Renal cortex interstitium (tissue), 11 donors: ENCODE measurements around the gene GPSM1. TPM values are rescaled to one million over a fixed set of nuclear protein-coding genes. Genes with fewer than 3 reads are reported as not detected.

ENCODE experiments used
- DNase-seq, 11 donors: peaks; one replicate each; pipeline ENCODE4 v3.0.0-alpha.2; 2013; ENCODE audit warnings: low read depth in 9 of 11, low spot score in 4 of 11; ENCODE audit errors: extremely low read depth in 1 of 11
- polyA plus RNA-seq, 3 donors: library from polyadenylated mRNA; unstranded; fragments of 120-200 nt; gene quantifications; one replicate each; pipeline ENCODE4 v1.2.1, GENCODE V29; 2013; ENCODE audit not compliant: insufficient read length in 3 of 3

GPSM1 gene
- polyA plus RNA-seq, 3 donors = 28.2 to 48.1 (median 47.2) TPM

DNA sequence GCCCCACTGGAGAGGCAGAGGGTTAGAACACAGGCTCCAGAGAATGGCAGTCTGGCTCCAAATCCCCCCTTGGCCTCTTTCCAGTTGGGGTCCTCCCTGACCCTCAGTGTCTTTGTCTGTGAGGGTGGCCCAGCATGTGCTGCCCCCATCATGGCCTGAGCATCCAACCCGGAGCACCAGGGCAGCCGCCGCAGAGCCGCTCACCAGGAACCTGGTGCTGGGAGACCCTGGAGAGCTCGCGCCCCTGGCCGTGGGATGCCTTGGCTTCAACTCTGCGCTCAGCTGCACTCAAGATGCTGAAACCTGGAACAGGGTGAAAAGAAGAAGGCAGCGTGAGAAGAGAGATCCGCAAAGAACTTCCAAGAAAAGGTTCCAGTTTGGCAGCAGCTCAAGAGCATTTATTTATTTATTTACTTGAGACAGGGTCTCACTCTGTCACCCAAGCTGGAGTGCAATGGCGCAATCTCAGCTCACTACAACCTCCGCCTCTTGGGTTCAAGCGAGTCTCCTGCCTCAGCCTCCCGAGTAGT, 27.3 kb upstream of the GPSM1 start:
- DNase-seq = no peak

DNA sequence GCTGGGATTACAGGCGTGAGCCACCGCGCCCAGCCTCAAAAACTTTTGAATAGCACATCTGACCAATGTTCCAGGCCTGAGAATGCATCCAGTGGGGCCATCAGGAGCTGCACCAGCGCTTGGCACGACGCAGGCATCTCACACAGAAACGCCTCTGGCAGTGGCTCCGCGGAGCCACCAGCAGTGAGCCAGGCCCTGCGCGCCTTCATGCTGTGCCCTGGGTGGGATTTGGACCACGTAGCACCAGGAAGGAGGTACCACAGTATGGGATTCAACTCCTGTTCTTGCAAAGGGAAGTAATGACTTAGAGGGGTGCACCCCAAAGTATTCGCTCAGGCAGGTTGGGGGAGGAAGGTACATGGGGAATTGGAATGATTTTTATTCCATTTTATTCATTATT, 26.5 kb upstream of the GPSM1 start:
- no peak for DNase-seq

DNA sequence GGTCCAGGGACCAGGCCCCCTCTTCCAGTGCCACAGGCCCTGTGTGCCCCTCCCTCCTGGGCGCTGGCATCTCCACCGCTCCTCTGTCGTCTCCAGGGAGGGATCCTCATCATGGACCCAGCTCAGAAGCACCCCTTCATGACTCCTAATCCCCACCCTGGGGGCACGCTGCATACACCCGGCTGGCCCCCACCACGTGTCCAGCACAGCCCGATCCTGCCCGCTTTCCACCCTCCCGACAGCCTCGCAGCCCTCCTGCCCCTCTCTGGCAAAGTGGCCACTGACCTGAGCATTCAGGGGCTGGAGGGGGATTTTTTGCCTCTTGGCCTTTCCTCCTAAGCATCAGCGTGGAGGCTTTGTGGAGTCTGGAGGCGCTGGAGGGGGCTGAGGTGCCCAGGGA, 24.8 kb upstream of the GPSM1 start:
- no peak for DNase-seq

DNA sequence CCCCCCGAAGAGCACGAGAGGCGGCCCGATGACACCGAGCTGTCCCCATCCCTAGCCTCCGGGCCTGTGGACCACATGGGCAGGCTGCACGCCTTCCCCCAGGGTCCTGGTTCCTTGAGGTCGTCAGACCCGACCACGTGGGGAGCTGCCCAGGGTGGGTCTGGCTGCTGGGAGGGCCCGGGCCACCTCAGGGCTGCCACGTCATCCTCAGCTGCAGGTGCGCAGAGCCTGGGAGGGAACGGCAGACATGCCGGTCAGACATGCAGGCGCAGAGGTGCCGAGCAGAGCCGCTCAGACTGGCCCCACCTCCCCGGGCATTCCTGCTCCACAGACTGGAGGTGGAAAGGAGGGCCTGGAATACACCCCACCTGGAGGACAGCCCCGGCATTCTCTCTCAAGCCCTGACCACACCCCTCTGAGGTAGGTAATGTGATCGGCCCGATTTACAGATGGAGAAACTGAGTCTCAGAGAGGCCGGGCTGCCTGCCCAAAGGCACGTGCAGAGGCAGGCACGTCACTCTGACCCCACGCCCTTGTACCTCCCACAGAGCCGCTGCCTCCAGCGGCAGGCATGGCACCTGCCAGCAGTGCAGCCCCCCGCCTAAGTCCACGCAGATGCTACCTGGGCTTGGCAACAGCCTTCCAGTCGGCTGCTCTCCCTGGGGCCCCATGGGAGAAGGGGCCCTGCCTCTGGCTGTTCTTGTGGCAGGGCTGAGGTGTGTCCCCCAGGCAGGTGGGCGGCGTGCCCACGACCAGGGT, 24.1 kb upstream of the GPSM1 start:
- DNase-seq = no peak

DNA sequence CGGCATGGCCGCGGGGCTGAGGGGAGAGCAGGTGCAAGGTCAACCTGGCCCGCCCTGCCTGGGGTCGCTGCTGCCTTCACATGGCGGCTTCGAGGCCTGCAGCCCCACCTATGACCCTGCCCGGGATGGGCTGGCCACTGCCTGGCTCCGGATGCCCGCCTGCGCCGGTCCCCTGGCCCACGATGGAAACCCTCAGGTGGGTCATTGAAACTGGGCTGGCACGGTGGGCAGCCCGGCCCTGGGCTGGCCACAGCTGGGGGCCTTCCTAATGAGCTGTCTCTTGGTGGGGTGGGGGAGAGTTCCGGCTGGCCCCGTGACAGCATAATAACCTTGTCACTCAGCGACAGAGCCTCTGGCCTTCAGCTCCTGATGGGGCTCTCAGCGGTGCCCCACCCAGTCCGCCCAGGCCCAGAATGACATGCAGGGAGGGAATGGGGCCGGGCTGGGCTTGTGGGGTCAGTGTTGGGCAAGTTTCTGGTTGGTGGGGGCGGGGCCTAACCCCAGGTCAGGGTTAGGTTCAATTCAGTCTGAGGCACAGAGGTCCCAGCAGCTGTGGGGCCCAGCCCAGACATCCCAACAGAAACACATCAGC, 23.4 kb upstream of the GPSM1 start, which contains the start of gene CCDC187:
Gene CCDC187, minus strand, starts transcription at position 270 of the 592 bp plus-strand sequence. Its CDS starts 264 bp downstream, at position 6.
- DNase-seq = no peak

DNA sequence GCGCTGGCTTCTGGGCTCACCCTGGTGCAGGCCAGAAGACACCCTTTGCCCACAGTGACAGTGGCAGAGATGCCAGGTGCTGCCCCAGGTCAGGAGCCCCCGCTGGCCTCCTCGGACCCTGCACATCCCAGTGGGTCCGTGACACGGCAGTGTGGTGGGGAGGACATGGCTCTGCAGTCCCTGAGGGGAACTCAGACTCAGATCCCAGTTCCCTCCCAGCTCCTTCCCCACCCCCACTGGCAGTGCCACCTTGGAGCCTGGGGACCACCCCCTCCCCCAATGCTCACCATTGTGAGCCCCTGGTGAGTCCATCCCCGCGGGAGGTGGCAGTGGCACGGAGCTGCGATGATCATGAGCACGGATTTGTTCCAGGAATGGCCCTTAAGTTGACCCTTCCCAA, 22.9 kb upstream of the GPSM1 start:
- no peak for DNase-seq

DNA sequence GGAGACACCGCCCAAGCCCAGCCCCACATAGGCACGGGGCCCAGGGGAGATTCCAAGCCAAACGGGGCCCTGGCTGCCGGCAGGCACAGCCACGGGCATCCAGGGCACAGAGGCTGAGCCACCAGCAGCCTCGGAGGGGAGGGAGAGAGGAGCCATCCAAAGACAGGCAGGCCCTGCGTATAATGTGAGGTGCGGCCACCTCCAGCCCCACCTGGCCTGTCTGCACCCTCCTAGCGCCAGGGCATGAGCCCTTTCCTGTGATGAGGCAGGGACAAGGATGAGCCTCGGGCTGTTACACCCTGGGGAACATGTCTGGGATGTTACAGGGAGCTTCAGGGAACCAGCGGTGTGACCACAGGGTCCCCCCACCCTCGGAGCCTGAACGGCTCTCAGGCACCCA, 22.4 kb upstream of the GPSM1 start:
- no peak for DNase-seq

DNA sequence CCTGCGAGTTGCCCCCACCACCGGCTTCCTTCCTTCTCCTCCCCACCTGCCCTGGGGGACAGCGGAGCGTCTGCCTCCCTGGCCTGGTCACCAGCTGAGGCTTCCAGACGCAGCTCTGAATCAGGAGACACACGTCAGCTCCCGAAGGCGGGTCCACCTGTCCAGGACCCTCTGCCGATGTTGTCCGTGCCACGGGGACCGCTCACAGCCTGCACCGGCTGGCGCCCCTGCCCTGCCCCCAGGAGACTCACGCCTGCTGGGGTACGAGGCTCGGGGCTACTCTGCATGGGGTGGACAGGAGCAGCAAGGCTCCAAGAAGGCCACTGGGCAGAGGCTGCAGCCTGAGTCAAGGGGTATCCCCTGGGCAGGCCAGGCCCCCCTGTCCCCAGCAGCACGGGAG, 21.5 kb upstream of the GPSM1 start:
- DNase-seq = no peak

DNA sequence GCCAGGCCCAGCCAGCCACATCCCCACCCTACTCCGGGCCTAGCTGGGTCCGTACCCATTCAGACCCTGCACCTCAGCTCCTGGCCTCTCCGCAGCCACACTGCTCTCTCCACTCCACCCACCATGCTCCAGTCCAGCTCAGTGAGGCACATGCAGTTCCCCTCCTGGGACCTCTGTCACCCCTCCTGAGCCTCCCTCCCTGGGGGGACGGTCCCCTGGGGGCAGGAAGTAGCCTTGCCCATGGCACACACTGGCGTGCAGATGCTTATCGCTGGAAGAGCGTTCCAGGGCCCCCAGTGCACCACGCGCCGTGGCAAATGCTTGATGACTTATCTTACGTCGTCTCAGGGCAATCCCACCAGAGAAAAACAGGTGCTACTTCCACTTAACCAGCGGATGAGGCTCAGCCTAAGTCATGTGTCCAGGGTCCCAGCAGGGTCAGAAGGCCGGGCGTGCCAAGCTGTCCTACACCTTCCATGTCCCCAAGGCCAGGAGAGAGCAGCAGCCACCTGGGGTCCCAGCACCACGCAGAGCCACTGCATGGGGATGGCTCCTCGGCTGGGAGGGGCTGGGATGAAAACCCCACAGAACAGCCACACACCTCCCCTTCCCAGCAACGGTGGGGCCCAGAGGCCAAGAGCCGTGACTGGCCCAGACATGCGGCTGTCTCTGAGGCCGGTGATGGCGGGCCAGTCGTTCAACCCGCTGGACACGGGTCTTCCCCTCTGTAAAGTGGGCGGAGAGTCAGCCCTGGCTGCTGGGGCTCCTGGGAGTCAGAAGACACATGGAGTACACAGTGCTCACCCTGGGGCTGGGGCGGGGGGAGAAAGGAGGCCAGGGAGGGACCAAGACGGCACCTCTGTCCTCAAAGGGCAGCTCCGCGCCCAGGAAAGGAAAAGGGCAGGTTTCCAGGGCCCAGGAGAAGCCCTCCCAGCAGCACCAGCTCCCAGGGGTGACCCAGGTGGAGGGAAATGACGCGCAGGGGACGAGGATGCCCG, 20.8 kb upstream of the GPSM1 start:
- no peak for DNase-seq

DNA sequence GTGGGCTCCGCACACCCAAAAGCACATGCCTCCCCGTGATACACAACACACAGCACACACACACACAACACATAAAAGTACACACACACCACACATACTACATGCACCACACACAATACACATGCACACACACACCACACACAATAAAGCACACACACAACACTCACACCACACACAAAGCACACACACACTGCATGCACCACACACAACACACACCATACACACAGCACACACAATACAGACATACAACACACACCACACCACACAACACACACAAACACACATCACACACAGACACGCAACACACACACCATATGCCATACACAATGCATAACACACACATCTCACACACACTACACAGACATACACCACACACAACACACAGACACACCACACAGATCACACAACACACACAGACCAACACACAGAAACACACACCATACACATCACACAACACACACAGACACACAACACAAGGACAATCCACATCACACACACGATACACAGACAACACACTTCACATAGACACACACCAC, 20.1 kb upstream of the GPSM1 start:
- DNase-seq = no peak

DNA sequence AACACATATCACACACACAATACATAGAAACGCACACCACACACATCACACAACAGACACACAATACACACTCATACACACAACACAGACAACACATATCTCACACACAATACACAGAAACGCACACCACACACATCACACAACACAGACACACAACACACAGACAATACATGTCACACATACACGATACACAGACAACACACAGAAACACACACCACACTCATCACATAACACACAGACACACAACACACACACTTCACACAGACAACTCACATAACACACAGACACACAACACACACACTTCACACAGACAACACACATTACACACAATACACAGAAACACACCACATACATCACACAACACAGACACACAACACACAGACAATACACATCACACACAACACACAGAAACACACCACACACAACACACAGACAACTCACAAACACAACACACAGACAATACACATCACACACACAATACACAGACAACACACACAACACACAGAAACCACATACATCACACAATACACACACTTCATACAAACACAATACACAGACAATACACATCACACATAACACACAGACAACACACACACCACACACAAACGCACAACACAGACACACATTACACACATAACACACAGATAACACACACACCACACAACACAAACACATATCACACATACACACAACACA, 19.2 kb upstream of the GPSM1 start:
- no peak for DNase-seq

DNA sequence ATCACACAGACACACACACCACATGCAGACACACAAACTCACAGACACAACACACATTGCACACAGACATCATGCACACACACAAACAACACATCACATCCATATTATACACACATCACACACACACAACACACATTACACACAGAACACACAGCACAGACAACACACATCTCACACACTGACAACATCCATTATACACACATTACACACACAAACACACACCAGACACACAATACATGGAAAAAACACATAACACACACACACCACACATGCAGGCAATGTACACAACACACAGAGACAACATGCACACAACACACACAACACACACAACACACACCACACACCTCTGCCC, 18.7 kb upstream of the GPSM1 start:
- no peak for DNase-seq

DNA sequence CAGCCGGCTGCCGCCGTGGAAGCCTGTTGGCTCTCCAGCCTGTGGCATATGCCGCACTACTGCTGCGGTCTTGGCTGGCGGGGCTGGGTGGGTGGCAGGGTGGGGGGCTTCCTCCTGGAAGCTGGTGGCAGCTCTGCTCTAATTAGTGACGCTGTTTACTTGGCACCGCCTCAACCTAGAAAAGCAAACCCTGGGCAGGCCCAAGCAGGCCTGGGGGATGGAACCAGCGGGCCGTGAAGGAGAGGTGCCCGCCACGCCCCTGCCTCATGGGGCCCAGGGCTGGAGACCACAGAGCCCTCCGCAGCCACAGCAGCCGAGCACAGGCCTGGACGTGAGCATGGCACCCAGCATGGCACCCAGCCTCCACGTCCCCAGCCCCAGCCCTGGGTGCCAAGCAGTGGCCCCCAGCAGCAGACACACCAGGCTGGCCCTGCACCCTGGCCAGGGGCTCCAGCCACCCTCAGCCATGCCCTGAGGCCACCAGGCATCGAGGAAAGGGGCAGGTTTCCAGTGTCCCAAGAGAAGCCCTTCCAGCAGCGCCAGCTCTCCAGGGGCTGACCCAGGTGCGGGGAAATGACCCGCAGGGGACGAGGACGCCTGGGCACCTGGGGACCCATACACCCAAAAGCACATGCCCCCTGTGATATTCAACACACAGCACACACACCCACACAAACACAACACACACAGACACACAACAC, 18.1 kb upstream of the GPSM1 start:
- peak in 4 of 11 donors; percentile 57 to 77 (median 68) for DNase-seq

DNA sequence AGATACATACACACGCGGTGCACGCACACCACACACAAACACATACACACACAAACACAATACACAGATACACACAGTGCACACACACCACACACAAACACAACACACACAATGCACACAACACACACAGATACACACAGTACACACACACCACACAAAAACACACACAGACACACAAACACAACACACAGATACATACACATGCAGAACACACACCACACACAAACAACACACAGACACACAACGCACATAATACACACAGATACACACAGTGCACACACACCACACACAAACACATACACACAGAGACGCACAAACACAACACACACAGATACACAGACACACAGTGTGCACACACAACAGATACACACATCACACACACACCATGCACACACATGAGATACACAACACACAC, 17.5 kb upstream of the GPSM1 start:
- DNase-seq = no peak

DNA sequence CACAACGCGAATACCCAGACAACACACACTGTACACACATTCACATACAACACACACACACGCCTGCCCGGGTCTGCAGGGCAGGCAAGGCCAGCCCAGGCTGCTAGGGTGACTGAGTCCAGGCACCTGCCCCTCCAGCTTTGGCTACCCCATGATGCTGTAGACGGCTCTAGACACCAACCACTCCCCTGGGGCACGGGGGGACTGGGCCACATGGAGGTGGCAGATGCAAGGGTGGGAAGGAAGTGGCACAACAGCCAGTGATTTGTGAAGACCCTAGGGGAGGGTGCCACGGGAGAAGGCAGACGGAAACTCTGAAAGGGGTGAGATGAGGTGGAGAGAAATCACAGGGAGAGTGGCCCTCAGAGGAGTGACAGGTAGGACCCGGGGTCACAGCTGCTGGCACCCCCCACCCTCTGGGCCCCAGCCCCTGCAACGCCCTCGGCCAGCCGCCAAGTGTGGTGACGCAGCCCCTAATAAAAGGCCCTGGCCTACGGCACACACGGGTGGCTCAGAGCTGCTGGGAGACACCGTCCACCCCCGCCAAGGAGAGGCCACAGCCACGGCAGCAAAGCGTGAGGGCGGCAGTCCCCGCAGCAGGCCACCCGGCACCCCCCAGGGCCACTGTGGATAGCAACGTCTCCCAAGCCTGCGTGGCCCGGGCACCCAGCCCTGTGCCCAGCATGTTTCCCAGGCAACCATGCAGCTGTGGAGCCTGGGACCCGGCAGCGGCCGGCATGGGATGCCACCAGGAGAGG, 16.9 kb upstream of the GPSM1 start:
- no peak for DNase-seq

DNA sequence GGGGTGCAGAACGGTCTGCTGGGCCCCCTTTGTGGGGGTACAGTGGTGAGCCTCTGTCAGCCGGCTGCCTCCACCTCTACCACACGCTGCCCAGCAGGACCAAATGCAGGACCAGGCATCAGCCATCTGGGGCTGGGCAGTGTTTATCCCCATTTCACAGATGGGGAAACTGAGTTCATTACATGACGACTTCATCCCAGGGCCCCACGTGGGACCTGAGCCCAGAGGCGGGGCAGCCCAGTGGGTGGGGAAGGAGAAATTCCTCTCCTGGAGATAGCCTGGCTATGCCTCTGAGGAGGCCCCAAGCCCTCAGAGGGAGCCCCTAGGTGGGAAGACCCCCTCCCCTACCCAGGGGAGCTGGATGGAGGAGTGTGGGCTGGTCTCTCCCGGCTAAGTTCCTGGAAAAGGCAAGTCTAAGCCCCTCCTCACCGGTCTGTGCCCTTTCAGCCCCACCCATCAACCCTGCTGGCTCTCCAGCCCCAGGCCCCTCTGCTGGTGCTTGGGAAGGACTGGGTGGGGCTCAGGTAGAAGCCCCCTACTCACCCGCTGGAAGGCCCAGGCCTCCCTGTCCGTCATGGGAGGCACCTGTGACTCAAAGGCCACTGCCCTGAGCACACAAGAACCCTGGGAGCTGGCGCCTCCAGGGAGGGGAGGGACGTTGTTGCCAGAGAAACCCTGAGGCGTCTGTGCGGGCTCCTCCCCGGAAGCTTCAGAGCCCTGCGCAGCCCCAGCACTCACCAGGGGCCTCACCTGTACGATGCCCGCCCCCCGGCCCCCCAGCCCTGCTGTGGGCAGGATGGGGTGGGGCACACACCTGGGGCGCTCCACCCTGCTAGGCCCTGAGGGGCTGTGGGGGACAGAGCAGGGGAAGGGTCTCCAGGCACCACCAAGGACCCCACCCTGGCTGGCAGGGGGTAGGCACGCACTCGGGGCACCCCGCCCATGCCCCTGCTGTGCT, 16.0 kb upstream of the GPSM1 start:
- peak in 1 of 11 donors; percentile 48 for DNase-seq
